ENCODE measurements around the gene MEGF11.

Gene MEGF11

DNA sequence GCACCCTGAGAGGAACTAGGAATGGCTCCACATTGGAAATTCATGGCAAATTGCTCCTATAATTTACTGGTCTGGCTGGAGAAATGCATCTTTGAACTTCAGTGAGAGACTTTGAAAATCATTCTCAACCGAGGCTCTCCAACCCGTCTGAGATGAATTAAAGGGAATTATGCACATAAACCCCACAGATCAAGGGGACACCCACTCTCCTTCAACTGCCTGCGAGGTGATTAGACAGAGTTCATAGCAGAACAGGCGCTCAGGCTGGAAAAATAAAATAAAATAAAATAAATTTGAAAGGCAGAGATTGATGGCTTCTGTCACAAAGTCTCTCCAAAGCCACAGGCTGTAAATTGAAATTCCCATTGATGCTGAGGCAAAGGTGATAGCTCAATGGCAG, 37.7 kb downstream of the MEGF11 start:
- no peak for DNase-seq (ENCODE audit: low read depth)

DNA sequence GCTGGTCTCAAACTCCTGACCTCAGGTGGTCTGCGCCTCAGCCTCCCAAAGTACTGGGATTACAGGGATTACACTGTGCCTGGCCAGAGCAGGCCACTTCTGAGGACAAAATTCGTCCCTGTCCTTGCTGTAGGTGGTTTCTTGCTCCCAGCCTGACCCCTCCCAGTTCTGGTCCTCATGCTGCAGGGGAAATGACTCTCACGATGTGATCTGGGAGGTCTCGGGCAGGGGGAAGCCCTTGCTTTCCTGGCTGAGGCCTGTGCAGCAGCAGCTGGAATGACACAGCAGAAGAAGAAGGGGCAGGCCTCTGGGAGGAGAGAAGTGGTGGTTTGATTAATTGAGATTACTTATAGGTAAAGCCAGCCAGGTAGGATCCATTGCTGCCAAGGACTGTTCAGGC, 39.3 kb downstream of the MEGF11 start:
- no peak for DNase-seq (ENCODE audit: low read depth)

DNA sequence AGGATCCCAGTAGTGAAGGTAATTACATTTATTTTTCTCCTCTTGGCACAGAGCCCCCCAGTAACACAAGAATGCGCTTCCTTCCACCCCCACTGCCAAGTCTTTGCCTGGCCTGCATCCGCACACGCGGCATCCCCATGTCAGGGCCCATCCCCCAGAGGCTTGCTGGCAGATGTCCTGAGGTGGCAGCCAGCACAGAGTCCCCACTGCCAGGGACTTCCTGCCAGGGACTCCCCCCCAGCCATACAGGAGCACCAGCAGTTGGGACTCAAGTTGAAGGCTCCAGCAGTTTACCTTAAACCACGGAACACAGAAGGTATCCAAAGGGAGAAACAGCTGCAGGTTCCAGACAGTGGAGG, 41.0 kb downstream of the MEGF11 start:
- DNase-seq (ENCODE audit: low read depth): no peak

DNA sequence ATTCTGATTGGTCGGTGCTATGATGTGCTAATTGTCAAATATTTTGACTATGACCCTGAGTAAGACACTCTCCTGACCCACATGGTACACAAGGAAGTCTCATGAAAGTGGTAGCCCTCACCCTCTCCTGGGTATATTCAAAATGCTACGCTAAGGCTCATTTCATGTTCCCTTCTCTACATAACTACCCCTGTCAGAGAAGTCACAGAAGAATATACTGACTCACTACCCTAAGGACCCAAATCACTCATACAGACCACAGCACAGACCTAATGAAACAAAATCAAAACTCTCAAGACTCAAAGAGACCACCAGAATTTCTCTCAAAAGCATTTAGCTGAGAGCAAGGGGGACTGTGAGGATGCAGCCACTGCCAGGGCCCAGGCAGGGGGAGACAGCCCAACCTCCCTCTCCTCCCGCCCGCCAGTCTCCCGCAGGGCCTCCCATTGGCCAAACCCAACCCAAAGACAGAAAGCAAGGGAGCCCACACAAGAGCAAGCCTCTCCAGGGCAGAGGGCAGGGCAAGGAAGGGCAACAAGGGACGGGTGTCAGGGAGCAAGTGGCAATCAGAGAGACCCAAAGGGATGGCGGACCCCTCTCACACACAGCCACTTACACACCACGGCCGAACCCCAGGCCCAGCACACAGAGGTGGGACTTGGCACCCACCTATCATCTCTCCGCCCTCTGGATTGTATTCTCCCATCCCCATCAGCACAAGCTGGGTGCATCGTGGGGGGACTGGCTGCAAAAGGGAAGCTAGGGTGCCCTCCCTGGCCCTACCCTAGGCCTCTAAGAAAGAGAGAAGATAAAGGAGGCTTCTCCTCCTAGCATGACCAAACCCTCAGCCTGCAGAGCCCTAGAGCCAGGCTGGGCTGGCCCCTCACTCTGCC, 41.6 kb downstream of the MEGF11 start:
- no peak for DNase-seq (ENCODE audit: low read depth)

DNA sequence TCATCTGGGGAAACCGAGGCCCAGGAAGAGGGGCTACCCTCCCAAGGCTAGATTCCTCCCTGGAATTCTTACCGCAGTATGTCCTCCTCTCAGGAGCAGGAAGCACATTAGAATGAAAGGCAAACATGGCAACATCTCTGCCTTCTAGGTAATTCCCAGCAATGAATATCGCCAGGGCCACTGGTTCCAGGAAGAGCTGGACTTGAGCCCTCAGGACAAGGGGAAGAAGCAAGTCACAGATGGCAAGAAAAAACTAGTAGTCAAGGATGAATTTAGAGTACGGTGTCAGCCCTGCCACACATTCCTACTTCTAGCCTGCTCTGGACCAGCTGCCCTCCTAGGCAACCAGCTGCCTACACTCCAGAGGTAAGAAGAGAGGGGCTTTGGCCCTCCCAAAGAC, 42.9 kb downstream of the MEGF11 start:
- no peak for DNase-seq (ENCODE audit: low read depth)

DNA sequence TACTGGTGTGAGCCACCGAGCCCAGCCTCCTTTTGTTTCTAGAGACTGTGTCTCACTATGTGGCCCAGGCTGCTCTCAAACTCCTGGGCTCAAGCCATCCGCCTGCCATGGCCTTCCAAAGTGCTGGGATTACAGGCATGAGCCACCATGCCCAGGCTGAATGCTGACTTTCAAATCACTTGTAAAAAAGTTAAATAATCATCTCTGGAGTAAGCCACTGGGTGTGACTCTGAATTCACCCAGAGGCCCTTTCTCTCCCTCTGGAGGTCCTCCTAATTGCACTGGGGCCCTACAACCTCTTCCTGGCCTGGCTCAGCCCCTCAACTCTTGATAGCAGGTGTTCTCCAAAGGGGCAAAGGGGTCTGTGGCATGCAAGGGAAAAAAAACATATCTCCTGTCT, 54.8 kb downstream of the MEGF11 start:
- no peak for DNase-seq (ENCODE audit: low read depth)

DNA sequence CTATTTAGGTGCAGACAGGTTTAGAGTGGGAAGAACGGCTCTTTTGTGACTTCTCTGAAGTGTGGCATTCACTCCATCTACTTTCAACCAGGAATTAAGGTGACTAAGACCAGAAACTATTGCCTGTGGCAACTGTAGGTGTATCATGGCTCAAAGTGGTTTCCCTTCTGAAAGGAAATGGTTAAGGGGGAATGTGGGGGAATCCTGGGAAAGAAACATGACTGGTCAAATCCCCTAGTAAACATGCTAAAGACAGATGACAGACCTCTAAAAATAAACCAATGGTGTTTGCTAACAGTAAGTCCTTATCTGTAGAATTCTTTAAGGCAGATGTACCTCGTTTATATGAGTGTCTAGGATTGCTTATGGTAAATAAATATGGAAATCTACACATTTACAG, 56.9 kb downstream of the MEGF11 start:
- no peak for DNase-seq (ENCODE audit: low read depth)

DNA sequence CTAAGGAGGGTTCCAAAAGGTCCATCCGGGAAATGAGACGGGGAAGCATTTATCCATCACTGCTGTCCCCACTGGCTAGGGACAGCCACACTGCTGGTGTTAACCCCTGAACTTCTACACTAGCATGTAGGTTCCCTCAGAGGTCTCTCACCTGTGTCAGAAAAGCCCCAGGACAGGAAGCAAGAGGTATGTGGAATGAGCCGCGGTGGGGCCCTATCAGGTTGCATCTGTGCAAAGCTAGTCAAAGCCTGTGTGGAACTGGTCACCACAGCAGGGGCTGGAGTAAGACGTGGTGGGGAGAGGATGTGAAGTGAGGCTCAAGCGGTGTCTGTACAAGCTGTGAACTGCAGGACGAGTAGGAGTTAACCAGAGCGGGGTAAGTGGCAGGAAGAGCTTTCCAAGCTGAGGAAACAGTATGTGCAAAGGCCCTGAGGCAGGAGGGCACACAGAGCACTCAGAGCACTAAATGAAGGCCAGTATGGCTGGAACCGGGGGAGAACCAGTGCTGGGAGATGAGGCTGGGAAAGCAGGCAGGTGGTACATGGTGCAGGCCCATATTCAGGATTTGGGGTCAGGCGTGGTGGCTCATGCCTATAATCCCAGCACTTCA, 57.8 kb downstream of the MEGF11 start:
- DNase-seq (ENCODE audit: low read depth): no peak

DNA sequence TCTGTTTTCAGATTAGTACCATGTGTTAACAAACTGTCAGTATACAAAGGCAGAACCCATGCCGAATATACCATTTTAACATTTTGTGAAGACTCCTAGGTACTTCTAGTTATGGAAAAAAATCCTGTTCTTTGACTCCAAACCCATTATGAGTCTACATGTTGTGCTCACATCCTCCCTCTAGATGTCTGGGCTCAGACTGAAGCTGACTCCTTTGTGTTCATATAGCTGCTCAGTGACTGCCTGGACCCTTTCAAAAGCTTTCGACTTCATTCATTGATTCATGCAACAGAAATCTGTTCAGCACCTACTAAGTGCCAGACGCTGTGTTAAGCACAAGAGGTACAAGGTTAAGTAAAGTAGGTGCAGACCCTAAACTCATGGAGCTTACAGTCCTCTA, 60.5 kb downstream of the MEGF11 start:
- no peak for DNase-seq (ENCODE audit: low read depth)

DNA sequence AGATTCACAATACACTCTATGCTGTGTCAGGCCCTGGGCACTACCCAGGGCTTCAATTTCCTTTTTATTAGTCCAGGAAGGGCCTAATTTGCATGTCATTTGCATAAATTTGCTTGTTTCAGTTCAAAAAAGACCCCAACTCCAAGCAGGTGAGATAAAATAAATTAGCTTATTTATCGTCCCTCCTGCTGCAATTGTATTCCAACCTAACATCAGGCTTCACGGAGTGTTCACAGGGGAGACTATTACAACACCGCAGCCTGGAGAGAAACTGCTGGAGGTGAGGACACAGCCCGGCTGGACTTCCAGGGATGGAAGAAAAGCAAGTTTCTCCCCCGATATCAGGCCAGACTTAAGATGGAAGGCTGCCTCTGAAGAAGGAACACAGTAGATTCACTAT, 62.8 kb downstream of the MEGF11 start:
- DNase-seq (ENCODE audit: low read depth): no peak

DNA sequence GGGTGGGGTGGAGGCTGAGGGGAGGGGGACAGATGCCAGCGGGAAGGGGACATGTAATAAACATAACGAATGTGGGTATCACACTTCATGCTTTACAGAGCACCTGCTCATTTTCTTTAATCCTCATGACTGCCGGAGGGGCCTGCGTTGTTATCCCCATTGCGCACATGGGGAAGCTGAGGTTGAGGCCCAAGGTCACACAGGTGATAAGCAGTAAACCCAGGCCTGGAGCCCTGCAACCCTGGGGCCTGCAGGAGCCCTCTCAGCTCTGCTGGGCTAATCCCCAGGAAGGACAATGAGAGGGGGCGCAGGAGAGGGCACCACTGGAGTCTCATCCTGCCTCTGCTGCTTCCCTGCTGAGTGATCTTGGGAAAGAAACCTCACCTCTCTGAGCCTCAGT, 64.3 kb downstream of the MEGF11 start:
- DNase-seq (ENCODE audit: low read depth): no peak

DNA sequence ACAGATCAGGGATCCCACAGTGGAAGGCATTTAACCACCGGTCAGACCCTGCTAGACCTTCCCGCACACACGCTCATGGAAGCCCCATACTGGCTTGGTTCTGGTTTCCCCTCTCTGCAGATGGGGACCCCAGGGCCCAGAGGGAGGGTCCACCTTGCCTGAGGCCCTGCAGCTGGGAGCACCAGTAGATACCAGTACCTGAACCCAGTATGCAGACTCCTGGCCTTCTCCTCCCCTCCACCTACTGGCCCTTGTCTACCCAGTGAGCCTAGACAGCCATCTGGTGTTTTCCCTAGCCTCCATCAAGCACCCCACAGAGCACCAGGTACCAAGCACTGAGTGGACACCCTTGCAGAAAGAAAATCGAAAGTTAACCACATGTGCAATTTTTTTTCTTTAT, 65.1 kb downstream of the MEGF11 start:
- DNase-seq (ENCODE audit: low read depth): no peak

DNA sequence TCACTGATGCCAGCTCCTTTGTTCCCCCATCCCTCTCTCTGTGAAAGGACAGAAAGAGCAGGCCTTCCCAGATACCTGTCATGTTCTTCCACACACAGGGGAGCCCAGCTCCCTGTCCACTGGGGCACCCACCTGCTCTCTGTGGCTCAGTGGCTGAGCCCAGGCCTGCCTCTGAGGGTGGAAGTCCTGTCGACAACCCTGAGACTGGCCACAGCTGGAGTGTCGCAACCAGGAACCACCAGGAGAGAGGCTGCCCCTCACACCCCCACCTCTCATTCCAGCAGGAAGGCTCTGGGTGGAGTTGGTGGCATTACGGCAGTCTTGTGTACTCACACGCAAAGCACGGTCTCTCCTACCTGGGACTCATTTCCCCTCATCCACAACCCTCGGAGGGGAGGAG, 66.3 kb downstream of the MEGF11 start:
- no peak for DNase-seq (ENCODE audit: low read depth)

DNA sequence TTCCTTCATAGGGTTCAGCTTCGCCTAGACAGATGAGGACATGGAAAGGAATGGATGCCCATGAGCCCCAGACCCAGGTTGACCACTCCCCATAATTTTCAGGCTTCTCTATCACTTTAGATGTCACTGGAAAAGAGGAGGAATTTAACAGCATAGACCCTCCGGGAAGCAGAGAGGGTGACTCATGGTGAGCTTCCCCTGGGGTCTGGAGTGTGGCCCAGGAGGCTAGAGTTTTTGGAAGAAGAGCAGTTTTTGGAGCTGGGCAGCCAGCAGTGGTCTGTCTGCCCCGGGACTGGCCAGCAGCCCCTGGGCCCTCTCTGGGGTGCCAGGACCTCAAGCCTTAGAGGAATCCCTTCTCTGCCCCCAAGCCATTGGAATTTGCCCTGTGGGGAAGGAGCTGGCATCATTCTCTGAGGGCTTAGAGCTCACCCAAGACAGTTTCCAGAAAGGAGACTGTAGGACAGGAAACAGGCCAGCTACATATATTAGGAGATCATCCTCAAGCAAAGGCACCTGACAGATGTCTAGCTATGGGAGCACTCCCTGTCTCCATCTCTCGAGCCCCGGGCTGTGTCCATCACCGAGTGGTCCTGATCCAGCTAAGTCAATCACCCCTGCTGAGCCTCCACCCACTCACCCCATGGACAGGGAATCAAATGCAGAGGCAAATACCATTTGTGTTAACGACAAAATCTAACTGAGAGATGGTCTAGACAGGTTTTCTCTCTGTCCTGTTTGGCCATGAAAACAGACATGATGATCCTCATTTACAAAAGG, 67.3 kb downstream of the MEGF11 start:
- no peak for DNase-seq (ENCODE audit: low read depth)

DNA sequence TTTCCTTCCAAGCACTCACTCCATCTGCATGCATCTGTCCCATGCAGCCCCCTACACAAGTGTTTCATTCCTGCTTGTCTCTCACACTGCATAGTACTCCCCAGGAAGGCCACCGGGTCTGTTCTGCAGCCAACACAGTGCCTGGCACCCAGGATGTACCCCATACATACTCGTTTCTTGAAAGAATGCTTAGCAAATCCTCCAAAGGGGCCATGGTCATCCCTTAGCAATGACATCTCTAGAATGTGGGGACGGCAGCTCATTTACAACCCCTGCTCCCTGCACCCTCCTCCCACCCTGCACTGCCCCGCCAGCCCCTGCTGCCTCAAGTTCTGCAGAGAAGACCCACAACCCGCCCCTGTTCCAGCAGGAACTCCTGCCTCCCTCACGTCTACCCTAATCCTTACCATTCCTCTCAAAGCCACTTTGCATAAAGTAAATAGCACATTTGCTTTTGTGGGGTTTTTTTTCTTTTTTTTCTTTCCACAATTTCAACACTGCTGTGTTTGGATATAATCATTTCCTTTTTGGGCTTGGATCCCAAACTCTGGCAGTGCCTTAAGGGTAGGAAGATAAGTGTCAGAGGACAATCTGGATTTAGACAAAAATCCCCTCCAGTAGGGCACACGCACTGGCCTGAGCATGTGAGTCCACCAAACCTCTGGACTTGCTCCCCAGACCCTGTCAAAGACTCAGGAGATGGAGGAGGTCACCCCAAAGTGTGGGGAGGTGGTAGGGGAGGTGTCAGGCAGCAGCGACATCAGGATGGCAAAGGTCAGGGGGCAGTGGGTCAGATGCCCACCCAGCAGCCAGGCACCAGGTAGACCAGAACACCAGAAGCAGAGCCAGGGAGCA, 68.4 kb downstream of the MEGF11 start:
- no peak for DNase-seq (ENCODE audit: low read depth)

DNA sequence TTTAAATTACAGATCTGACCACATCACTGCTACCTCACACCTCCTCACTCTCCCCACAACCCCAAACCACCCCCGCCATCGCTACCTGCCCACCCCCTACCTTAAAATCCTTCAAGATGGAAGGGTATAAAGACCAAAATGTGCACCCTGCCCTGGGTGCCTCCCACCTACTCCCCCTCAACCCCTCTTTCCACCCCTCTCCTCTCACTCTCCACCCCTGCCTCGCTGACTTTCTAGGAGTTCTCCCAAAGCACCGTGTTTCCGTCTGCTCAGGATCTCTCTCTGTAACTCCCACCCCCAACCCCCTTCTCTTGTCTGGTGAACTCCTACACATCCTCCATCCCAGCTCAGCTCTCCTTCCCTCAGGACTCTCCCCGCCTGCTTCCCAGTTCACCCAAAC, 69.1 kb downstream of the MEGF11 start:
- no peak for DNase-seq (ENCODE audit: low read depth)

DNA sequence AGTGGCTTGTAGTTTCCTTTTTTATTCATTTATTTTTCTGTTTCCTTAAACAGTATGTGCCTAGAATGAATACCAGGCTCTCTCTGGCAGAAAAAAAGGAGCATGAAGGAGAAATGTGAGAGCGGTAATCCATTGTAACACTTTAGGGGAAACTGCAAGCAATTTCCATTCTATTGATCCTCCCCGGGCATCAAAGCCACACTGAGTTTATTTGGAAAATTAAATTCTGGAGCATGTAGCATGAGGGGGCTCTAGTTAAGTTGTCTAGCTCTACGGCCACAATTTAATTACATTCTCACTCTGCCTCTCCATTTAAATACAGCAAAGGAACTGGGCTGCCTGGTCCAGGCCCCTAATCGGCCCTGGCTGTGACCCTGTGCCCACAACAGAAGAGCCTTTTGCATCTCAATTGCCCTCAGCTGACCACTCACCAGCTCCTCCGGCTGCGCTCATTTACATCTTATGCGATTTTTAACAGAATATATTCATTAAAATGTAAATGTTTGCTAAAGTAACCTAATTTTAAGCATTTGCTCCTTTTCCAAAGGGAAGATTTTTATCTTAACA, 72.9 kb downstream of the MEGF11 start:
- DNase-seq (ENCODE audit: low read depth): no peak

DNA sequence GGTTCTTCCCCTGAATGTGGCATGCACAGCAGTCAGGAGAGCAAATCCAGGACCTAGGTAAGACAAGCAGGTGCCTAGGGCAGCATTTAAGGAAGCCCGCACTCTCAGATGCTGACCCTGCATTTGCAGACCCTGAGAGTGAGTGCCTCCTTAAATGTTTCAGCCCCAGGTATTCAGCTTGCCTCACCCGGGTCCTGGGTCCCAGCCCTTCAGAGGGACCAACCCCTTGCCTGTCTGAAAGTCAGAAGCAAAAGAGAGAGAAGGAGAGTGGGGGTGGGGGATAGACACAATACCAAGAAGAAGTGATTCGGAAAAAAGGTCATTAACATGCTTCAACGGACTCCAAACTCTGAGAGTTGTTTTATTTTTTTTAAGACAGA, 75.0 kb downstream of the MEGF11 start:
- no peak for DNase-seq (ENCODE audit: low read depth)

DNA sequence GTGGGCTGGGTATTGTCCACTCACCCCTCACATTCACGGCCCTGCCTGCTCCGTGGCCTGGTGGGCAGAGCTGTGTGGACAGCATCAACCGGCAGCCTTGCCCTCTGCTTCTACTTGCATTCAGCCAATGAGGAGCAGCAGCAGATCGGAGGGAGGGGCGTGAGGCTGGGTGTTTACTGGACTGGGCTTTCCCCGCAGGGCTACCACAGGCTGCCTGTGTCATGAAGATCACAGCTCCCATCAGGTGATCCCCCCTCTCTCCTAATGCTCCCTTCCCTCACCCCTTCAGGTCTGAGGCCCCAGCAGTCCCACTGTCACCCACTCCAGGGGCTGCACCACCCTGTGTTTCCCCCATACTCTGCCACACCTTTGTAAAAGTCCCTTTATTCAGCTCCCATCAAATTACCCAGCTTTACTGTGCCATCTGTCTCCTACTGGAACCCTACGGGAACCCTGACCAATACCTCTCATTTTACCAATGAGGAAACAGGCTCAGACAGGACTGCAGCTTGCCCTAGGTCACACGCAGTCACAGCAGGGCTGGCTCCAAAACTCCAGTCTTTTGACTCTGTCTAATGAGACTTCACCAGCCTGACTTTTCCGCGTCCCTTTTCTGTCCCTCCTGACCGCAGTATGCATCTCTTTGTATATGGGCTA, 81.1 kb downstream of the MEGF11 start:
- no peak for DNase-seq (ENCODE audit: low read depth)

DNA sequence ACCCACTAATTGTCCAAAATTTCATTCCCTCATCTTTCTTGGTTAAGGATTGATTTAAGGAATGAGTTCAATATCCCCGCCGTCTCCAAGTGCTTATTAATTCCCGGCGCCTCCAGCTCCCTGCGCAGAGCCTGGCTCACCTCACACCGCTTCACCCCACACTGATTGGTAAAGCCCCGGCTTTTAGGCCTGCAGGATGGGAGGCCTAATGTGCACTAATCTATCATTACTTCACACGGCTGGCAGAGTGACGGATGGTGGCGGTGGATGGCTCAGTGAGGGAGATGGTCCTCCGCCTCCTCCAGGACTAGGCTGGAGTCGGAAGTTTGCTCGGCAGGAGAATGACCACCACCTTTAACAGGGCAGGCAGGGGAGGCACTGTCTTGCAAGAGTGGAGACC, 81.7 kb downstream of the MEGF11 start:
- no peak for DNase-seq (ENCODE audit: low read depth)

DNA sequence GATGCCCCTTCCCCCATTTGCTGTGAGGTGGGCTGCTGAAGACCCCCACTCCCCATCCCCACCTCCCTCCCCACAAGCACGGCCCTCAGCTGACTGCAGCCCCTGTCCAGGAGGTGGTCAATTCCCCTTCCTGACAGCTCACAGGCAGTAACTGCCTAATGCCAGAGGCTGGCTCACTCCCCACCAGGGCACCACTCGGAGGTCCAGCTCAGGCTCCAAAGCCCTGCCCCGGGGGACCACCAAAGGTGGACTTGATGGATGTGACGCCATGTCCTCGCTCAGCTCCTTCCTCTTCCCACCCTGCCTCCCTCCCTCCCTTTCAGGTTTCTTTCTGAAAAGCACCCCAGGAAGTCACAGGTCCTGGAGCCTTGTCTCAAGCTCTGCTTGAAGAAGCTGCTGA, 82.8 kb downstream of the MEGF11 start:
- DNase-seq (ENCODE audit: low read depth): no peak

Data from GM04504 (cell line).